Activated CD8-positive, alpha-beta memory T cell treated with anti-CD3 and anti-CD28 coated beads for 4 hours (primary cell): Measurements from ENCODE around the gene ADAM12.

Experiments used
- DNase-seq, 2 donors: peaks; one replicate each; pipeline ENCODE4 v3.0.0-alpha.2; 2020; ENCODE audit warnings: low read depth in 2 of 2

The ADAM12 gene

GRCh38 chr10:126114884-126115555 is 273.3 kb downstream of the ADAM12 start:
- no peak for DNase-seq

- no peak for DNase-seq
These were observed 276.8 kb downstream of the ADAM12 start for GRCh38 chr10:126111516-126111915.

- DNase-seq, result no peak
These were observed 277.6 kb downstream of the ADAM12 start for GRCh38 chr10:126110489-126111180.

GRCh38 chr10:126109893-126110292 is 278.4 kb downstream of the ADAM12 start:
- no peak for DNase-seq

- DNase-seq, result no peak
These were observed 279.6 kb downstream of the ADAM12 start for GRCh38 chr10:126108693-126109092.

- no peak for DNase-seq
These were observed 283.5 kb downstream of the ADAM12 start for GRCh38 chr10:126104767-126105166.

- no peak for DNase-seq
These were observed 285.6 kb downstream of the ADAM12 start for GRCh38 chr10:126102636-126103035.

- no peak for DNase-seq
These were observed 286.5 kb downstream of the ADAM12 start for GRCh38 chr10:126101736-126102135.

GRCh38 chr10:126101325-126101724 is 287.0 kb downstream of the ADAM12 start:
- no peak for DNase-seq

- no peak for DNase-seq
These were observed 288.9 kb downstream of the ADAM12 start for GRCh38 chr10:126099366-126099765.

GRCh38 chr10:126098226-126098581 is 290.1 kb downstream of the ADAM12 start:
- DNase-seq, result no peak

GRCh38 chr10:126097558-126098225 is 290.6 kb downstream of the ADAM12 start:
- no peak for DNase-seq

GRCh38 chr10:126094537-126094936 is 293.7 kb downstream of the ADAM12 start:
- no peak for DNase-seq

- DNase-seq, result no peak
These were observed 295.7 kb downstream of the ADAM12 start for GRCh38 chr10:126092366-126093215.

GRCh38 chr10:126090911-126091728 is 297.2 kb downstream of the ADAM12 start:
- no peak for DNase-seq

GRCh38 chr10:126090443-126090842 is 297.8 kb downstream of the ADAM12 start:
- no peak for DNase-seq

- no peak for DNase-seq
These were observed 300.3 kb downstream of the ADAM12 start for GRCh38 chr10:126087796-126088505.

GRCh38 chr10:126087153-126087680 is 301.1 kb downstream of the ADAM12 start:
- DNase-seq, result no peak

- DNase-seq, result no peak
These were observed 302.5 kb downstream of the ADAM12 start for GRCh38 chr10:126085806-126086205.

- no peak for DNase-seq
These were observed 303.9 kb downstream of the ADAM12 start for GRCh38 chr10:126084369-126084768.
